ENCODE data around the gene FAR2.
"Not testable (repeated sequence)": the region's sequence is repeated elsewhere in the genome, so short reads cannot be mapped to it uniquely, and the experiment has no call there.

Gene FAR2

DNA sequence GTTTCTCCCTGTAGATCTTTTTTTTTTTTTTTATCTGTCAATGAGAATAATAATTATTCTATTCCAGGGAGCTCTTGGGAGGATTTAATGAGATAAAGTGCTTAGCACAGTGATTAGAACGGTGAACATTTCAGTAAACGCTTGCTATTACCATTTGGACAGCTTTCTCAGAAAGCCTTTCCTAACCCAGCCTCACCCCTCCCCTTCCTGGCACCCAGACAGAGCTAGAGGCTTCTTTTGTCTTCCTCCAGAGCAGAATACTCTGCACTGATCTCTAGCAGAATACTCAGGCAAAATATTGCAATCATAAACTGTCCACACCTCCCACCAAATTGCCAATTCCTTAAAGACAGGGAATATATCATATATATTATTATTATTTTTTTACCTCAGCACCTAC, 165.3 kb downstream of the FAR2 start:
- in situ Hi-C loops (cut with HindIII; ENCODE audit: low sequenced_read_pairs): no loop called here

DNA sequence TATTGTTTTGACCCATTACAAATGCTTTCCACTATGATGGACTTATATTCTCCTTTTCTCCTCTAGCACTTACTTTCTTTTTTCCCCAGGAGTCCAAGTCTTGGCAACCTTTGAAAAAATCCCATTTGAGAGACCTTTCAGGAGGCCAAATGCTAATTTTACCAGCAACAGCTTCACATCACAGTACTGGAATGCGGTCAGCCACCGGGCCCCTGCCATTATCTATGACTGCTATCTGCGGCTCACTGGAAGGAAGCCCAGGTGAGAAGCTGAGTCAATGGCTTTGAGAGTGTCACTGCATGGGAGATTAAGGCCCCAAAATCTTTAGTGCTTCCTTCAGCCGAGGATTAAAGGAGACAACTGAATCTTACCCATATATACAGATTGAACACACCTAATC, 167.7 kb downstream of the FAR2 start:
- in situ Hi-C loops (cut with HindIII; ENCODE audit: low sequenced_read_pairs): no loop called here

DNA sequence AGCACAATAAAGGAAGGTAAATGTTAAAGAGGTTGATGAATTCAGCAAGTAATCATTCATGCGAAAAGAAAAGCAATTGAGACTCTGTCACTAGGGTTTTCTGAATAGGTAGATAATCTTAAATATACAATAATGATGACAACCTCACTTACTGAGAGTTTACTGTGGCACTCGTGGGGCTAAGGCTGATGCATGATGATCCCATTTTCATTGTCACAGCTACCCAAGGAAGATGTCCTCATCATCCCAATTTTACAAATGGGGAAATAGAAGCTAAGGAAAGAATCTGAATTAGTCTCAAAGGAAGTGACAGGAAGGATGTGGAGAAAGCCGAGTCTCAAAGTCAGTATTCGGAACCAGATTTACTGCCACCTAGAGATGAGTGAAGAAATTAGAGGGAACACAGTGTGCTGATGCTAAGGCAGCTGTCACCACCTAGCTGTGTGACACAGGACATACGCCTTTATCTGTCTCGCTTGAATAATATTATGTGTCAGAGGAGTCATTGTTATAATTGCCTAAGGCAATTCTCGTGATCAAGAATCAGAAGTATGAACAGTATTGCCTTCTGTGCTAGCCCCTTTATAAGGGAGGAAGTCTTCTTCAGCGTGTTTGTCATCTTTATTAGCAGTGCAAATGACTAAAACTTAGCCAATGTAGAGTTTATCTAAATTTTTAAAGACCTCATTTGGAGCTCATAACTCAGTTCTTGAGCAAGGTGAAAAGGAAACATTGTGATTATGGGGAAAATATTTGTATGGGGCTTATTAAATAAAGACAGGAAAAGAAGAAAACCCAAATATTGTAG, 168.7 kb downstream of the FAR2 start:
- in situ Hi-C loops (cut with HindIII; ENCODE audit: low sequenced_read_pairs): no loop called here

DNA sequence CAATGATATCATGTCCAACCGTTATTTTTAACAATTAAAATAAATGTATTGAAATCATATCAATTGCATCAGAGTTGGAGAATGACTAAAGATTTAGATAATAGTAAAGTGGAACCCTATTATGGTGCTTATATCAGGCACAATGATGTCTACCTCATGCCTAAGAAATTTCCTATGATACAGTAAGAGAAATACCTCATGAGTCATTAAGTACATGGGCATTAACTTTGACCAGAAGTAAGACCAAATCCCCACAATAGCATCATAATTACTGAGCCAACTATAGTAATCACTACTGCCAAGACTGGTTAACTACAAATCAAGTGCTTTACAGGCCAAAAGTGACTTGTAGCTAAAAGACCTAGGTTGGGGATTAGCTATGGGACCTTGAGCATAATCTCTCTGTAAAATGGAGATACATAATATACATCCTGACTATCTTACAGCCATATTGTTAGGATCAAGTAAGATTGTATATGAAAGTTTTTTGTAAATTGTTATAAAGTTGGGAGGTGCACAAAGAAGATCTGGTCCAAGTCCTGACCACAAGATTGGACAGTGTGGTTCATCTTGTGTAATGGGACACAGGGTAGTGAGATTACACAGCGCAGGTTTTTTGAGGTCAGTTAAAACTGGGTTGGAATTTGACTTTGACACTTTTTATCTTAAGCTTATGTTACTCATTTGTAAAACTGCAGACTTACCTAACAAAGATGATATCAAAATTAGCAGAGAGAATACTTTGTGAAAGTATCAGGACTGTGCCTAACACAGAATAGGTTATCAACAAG, 171.4 kb downstream of the FAR2 start:
- in situ Hi-C loops (cut with HindIII; ENCODE audit: low sequenced_read_pairs): no loop called here

DNA sequence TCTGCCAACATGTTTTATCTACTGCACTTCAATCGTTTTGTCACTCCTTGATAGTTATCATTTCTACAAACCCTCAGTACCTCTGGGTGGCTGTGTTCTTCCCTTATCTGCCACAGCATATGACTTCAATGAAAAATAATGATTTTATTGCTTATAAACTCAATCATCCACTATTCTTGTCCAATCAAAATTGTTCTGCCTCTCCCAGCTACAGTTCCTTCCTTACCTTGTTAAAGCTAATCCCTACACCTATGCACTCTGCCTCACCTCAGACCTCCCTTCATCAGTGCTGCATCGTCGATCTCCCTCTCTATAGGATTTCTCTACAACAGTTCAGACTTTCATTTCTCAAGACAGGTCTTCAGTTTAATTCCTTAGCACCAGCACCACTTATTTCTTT, 173.1 kb downstream of the FAR2 start:
- in situ Hi-C loops (cut with HindIII; ENCODE audit: low sequenced_read_pairs): no loop called here

DNA sequence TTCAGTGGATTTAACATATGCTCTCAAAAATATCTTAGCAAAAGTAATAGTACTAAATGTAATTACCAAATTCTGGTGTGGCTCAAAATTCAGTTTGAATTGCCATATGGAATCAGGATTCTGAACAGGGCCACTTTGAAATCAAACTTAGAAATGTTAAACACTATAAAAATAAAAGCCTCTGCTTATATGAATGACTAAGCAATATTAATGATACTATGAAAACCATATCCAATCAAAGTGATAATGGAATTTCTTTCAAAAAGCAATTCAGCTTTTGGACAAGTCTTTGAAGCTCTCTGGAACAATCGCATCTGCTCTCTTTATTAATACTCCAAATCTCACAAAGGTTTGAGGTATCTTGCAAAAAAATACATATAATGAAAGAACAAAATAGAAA, 180.3 kb downstream of the FAR2 start:
- in situ Hi-C loops (cut with HindIII; ENCODE audit: low sequenced_read_pairs): no loop called here

DNA sequence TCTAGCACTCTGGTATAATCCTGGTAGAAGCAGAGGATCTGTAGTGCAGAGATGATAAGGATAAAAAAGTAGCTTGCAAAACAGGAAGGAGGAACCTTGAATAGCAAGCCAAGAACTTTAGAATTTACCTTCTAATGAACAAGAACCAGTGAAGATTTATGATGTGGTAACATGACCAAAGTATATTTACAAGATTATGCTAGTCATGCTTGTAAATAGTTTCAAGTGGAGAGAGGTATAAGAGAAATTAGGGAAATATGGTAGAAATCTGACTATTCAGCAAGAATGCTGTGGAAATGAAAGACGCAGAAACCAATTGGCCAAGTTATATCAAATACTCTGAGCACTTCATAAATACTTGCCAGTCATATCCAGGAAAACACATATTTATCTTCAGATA, 184.1 kb downstream of the FAR2 start:
- in situ Hi-C loops (cut with HindIII; ENCODE audit: low sequenced_read_pairs): no loop called here

DNA sequence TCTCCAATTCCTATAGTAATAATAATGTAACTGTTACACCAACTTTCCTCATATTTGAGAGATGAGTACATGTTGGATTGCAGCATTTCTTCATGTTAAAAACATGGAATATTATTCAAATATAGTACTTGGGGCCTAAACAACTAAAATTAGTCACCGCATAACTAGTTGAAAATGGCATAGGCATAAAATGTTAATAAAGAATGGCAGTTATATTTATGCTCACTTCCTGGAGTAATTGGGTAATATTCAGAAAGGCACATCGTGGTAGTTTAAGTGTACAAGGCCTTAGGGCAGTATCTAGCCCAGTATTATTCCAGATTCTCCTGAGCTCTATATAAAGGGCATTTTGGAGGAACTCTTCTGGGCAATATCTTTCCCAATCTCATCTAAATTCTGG, 185.9 kb downstream of the FAR2 start:
- in situ Hi-C loops (cut with HindIII; ENCODE audit: low sequenced_read_pairs): no loop called here

DNA sequence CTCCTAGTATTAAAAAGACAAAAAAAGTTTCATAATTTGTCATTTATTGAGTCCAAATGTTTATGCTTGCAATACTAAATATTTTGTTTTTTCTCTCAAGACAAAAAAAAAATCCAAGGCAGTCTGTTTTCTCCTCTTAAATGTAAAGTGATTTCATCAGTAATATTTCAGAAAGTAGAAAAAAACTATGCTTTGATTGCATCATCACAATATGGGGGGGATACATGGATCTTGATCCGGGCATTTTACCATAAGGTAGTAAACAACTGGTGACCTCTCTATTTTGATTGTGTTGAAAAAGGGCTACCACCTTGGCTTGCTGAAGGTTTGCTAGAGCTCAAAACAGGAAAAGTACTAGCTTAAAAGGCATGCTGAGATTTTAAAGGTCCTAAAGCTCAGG, 188.2 kb downstream of the FAR2 start:
- in situ Hi-C loops (cut with HindIII; ENCODE audit: low sequenced_read_pairs): no loop called here

DNA sequence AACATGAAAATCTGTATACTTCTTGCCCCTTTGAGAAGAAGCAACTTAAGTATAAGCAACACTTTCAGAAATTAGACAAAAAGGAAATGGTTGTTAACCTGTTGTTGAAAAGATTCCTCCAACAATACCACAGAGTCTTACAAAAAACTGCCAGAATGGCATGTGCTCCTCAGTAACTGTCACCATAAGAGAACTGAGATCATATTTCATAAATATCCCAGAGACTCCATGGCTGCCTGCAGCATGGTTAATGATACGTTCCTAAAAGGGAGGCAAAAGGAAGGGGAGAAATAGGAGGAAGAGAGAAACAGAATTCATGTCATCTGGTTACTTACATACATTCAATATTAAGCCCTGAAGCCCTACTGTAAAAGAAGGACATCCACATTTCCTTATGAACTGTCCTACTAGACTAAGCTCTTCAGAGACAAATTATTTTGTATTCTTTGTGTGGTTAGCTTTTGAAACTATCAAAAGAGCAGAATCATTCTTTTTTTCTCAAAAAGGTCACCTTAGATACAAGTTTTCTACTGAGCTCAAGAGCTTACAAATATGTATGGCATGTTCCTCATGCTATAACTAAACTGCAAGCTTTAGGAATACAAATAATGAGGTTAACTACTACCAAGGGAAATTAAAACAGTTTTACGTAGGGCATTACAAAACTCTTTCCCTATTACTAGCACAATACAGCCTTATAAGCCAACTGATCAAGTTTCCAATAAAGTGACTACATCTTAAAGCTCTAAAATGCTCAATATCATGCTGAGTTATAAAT, 194.1 kb downstream of the FAR2 start:
- in situ Hi-C loops (cut with HindIII; ENCODE audit: low sequenced_read_pairs): no loop called here

DNA sequence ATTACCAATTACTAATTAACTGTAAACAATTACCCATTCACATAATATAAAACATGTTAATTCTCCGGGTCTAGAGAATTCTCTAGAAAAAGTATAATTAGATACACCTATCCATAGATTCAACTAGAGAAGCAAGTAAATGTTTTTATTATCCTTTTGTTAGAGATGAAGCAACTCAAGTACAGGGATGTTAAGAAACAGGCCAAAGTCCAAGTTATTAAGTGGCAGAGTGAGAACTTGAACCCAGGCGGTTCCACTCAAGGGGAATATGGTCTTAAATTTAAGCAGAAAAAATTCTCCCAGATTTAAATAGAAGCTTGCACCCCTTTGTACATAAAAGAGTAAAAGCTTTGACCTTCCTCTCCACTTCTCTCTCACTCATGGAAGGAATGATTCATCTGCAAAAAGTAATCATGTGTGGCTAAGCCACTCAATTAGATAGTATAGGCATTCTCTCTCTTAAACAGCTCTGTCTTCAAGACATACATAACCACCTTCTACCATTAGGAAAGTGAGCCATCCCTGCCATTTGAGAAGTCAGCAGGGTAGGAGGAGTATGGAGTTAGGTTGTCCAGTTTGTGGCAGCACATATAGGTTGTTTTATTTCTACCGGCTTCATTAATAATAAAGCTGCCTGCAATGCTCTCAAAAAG, 197.8 kb downstream of the FAR2 start:
- in situ Hi-C loops (cut with HindIII; ENCODE audit: low sequenced_read_pairs): no loop called here

DNA sequence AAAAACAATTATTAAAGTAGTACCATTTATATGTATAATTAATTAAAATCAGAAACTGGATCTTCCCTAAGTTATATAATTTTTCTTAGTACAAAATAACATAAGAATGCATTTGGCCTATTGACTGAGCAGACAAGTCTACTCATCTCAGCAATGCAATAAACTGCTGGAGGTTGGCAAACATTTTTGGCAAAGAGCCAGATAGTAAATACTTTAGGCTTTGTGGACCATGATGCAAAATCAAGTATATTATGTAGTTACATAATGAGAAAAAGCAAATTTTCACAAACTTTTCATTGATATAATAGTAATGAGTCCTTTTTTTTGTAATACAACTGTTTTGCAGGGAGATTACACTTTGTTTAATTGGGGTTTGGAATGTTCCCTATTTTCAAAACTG, 201.0 kb downstream of the FAR2 start:
- in situ Hi-C loops (cut with HindIII; ENCODE audit: low sequenced_read_pairs): loop anchor here (5.0 kb wide), 1 partner anchor 43 kb away; no protein-coding TSS in a partner anchor

DNA sequence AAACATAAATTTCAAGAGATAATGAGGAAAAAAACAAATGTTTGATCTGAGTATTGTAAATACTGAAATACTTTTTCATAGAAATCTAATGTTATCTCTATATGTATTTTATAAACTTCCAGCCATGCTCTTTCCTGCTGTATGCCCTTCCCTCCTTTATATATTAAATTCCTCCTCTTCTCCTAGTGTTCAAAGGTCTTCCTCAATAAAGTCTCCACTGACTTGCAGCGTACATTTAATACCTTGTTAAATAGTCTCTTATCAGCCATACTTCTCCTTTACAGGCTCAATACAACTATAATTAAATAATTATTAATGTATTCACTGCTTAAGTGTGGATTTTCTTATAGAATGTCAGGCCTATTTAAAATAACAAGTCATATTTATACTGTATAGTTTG, 205.9 kb downstream of the FAR2 start:
- in situ Hi-C loops (cut with HindIII; ENCODE audit: low sequenced_read_pairs): loop anchor here (5.0 kb wide), 1 partner anchor 48 kb away; no protein-coding TSS in a partner anchor

DNA sequence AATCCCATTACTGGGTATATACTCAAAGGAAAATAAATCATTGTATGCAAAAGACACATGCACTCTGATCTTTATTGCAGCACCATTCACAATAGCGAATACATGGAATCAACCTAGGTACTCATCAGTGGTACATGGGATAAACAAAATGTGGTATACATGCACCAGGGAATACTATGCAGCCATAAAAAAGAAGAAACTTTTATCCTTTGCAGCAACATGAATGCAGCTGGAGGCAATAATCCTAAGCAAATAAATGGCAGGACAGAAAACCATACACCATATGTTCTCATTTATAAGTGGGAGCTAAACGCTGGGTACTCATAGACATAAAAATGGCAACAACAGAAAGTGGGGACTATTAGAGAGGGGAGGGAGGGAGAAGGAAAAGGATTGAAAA, 216.0 kb downstream of the FAR2 start:
- in situ Hi-C loops (cut with HindIII; ENCODE audit: low sequenced_read_pairs): no loop called here

DNA sequence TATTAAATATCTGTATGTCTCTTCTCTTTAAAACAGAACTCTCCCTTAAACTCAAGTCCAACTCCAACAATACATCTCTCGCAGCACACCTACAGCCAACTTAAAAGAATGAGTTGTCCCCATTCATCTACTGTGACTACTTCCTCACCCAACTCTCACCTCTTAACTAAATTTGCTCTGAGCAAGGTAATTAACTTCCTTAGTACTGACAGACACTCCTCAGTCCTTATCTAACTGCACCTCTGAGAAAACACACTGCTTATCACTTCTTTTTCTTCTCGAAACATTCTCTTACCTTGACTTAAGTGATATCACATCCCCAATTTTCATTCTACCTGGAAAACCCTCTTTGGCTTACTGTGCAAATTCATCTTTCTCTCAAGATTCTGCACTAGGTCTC, 224.9 kb downstream of the FAR2 start:
- in situ Hi-C loops (cut with HindIII; ENCODE audit: low sequenced_read_pairs): no loop called here

DNA sequence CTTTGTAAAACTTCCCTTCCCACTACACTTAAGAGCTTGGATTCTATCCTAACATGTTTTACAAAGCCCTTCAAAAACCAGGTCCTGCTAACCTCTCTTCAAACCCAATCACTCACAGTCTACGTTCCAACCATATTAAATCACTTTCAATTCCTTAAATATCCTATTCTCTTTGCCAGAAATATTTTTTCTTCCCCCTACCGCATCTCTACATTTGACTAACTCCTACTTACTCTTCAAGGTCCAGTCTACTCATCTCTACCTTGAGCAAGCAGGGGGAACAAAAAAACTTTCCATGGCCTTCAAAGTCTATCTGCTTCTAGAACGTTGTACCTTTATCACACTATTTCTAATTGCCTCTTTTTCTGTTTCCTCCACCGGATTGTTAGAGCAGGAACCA, 225.8 kb downstream of the FAR2 start:
- in situ Hi-C loops (cut with HindIII; ENCODE audit: low sequenced_read_pairs): no loop called here

DNA sequence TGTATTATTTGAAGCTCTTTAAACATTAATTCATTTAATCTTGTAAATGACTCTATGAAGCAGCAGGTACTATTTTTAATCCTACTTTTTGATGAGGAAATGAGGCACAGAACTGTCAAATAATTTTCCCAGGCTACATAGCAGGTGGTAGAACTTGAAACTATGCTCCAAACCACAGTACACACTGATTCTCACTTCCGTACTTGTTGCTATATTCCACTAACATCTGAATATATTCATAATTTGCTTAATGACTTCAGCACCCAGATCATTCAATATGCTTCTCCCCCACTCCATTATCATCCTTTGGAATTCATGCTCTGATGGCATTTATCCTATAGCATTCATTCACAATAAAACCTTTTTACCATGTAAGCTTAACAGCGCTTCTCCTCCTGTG, 227.0 kb downstream of the FAR2 start:
- in situ Hi-C loops (cut with HindIII; ENCODE audit: low sequenced_read_pairs): no loop called here

DNA sequence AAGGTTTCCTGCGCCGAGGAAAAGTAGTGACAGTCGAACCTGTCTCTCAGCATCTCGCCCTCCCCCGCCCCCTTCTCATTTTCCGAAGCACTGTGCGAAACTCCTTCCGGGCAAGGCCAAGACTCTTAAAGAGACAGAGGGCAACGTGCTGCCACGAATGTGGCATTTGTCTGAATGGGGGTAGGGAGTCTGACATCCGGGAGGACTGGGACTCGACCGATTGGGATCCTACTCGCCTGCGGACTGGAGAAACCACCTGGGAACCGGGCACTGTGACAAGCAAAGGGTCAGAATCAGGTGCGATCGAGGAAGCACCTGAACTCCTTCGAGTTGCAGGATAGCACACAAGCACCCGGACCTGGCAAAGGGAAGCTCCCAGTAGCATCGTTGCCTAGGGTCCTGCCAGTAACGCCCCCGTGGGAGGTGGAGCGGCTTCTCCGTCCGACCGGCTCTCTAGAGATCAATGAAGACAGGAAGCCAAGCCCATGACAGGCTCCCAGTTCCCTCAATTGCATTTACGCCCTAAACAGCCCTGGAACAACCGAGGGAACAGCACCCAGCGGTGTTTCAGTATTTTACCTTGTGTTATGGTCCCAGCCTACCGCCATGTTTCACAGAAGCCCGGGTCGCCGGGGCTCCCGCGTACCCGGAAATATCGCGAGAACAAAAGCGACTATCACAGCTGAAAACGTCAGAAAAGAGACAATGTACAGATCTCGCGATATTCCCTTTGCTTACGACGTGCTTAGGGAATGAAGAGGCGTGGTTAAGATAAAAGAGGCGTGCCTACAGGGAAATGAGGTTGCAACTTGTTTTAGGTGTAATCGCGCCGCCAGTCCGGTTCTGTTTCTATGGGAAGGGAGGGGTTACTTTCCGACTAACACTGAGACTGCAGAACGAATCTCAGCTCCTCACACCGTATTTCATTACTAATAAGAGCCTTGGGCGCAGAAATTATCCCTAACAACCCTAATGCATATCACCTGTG, 231.8 kb downstream of the FAR2 start, which contains the start of gene ERGIC2:
TSS of gene ERGIC2 (minus strand) at position 637 of the 988 bp plus-strand sequence. CDS start 9,539 bp downstream, outside the sequence.
- in situ Hi-C loops (cut with HindIII; ENCODE audit: low sequenced_read_pairs): no loop called here

DNA sequence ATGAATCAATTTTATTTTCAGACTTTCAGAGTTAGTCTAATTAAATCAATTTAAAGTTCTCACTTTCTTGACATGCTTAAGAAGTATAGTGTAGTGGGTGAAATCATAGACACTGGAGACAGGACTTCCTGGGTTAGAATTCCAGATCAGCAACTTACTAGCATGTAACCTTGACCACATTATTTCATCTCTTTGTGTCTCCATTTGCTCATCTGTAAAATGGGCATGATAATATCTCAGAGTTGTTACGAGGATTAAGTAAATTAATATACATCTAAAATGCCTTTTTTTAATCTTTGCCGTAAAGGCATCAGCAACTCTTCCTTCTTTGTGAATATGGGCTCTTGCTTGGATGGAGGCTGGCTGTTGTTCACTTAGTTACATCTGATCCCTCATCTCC, 233.2 kb downstream of the FAR2 start:
- in situ Hi-C loops (cut with HindIII; ENCODE audit: low sequenced_read_pairs): no loop called here

DNA sequence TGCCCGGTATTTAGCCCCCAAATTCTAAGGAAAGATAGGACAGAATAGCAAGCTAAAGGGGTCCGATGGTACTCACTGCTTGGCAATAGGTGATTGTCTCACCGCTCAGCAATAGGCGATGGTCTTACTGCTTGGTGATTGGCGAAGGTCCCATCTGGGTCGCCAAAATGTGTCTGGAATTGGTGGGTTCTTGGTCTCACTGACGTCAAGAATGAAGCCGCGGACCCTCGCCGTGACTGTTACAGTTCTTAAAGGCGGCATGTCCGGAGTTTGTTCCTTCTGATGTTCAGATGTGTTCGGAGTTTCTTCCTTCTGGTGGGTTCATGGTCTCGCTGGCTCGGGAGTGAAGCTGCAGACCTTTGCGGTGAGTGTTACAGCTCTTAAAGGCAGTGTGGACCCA, 236.1 kb downstream of the FAR2 start:
- in situ Hi-C loops (cut with HindIII; ENCODE audit: low sequenced_read_pairs): not testable (repeated sequence)
